Lower leg skin (tissue), 3 donors: ENCODE results near the gene NRAS.

Source experiments
- CTCF ChIP-seq, 3 donors: fragments of 450-650 bp; IDR thresholded peaks; one replicate each; pipeline ENCODE4 v1.5.1; 2016; ENCODE audit warnings: antibody characterized with exemption in 3 of 3, mild to moderate bottlenecking in 3 of 3, moderate library complexity in 2 of 3
- POLR2A ChIP-seq, 2 donors: fragments of 450-650 bp; IDR thresholded peaks; one replicate each; pipeline ENCODE4 v1.6.1; 2016 to 2017; ENCODE audit warnings: antibody characterized with exemption in 2 of 2, mild to moderate bottlenecking in 1 of 2, moderate library complexity in 1 of 2

GRCh38 chr1:114729782-114730181 lies 13.2 kb upstream of the NRAS start:
- TF ChIP-seq CTCF (IDR thresholded peaks at IDR 0.05) (no peak), POLR2A (IDR thresholded peaks at IDR 0.05) (no peak)
